Measurements from ENCODE around the gene HELZ2.

Gene HELZ2

DNA sequence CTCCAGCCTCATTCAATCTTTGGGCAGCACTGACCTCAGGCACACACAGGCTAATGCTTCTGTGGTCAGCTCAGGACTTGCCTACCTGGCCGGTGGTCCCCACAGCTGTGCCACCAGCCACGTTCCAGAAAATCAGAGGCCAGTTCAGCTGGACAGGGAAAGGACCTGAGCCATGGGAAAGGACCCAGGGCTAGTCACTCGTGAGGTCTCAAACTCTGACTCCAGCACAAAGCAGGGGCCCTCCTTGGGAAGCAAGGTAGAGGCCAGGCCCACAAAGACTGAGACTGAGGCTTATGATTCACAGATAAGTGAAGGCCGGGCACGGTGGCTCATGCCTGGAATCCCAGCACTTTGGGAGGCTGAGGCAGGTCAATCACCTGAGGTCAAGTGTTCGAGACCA is 22.4 kb upstream of the HELZ2 start:
- DNase-seq, result no peak

DNA sequence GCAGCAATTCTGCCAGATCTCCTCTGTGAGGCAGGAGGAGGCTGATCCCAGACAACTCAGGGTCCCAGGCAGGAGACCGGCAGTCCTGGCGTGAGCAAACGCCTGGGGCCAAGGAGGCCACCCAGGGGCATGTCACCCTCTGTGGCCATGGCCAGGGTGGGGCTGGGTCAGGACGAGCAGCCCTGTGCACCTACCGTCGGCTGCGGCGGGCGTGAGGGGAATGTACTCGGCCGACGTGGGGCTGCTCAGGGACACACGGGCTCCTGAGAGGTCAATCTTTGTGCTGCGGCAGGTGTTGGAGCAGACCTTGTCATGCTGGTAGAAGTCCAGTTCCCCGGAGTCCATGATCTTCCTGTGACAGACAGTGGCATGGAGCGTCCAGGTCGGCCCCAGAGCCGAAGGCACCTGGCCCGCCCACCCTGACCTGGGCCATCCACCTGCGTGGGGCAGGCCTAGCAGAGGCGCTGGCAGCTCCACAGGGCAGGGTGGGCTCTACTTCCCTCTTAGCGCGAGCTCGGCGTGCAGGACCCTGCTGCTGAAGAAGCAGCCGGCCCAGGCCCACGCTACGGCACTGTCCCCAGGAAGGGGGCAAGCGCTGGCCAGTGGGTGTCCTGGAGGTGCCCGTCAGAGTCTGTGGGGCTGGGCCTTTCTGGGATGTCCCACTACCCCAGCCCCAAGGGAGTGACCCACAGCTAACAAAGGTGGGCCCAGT is 21.5 kb upstream of the HELZ2 start:
- no peak for DNase-seq

DNA sequence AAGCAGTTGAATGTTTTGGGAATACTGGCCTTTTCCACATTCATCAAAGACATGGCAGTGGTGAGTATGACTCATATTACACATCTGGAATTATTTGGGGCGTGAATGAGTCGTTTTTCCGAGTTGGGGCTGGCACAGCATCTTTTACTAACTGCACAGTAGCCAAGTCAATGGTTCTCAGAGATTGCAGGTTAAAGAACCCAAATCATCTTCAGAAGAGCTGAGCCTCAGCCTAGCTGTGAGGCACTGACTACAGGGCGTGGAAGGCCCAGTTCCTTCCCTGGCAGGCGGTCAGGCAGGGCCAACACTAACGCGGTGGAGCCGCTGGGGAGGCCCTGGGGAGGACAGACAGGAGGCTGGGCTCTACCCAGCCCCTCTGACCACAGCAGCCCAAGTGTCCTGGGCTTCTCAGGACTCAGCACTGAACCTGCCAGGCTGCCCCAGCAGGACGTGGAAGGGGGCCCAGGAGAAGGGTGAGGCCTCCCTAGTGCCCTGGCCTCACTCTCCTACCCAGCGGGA is 20.1 kb upstream of the HELZ2 start:
- no peak for DNase-seq

DNA sequence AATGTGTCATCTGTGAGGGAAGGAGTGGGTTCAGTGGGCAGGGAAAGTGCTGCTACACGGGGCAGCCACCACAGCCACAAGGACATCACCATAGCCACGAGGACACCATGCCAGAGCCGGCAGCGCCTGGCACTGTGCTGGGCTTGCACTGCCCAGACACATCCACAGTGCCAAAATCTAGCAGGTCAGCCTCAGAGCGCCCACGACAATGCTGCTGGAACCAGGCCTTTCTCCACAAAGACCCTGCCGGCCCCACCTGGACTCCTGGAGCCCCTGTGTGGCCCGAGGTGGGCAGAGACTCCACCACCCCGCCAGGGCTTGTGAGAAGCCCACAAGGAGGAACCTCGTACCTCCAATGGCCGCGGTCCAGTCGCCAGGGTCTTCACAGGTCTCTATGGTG is 18.6 kb upstream of the HELZ2 start:
- DNase-seq, result no peak

DNA sequence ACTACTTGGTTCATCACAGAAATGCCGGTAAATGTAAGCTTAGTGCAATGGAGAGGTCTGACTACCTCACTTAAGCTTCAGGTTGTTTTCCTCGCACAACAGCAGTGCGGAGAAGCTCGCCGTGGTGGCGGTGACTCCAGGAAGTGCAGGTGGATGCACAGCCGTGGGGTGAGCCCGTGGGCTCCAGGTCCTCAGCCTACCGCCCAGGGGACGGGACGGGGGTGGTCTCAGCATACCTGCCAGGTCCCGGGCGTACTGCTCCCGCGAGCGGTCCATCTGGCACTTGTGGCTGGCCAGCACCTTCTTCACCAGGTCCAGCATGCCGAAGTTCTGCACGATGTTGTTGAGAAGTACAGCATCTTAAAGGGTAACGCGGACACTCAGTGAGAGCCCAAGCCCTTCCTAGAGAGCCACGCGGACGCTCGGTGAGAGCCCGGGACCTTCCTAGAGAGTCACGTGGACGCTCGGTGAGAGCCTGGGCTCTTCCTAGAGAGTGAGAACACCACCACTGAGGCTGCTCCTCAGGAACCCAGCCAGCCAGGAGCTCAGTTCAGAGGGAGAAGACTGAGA is 17.8 kb upstream of the HELZ2 start:
- no peak for DNase-seq

DNA sequence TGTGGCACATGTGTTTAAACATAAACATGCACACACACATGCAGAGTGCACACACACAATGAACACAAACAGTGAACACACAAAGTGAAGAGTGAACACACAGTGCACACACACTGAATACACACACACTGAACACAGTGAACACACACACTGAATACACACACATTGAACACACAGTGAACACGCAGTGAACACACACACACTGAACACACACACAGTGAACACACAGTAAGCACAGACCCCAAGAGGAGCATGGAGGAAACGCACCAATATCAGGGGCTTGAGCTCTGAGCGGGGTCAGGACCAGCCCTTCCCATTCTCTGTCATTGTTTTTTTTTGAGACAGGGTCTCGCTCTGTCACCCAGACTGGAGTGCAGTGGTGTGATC is 17.1 kb upstream of the HELZ2 start:
- no peak for DNase-seq

DNA sequence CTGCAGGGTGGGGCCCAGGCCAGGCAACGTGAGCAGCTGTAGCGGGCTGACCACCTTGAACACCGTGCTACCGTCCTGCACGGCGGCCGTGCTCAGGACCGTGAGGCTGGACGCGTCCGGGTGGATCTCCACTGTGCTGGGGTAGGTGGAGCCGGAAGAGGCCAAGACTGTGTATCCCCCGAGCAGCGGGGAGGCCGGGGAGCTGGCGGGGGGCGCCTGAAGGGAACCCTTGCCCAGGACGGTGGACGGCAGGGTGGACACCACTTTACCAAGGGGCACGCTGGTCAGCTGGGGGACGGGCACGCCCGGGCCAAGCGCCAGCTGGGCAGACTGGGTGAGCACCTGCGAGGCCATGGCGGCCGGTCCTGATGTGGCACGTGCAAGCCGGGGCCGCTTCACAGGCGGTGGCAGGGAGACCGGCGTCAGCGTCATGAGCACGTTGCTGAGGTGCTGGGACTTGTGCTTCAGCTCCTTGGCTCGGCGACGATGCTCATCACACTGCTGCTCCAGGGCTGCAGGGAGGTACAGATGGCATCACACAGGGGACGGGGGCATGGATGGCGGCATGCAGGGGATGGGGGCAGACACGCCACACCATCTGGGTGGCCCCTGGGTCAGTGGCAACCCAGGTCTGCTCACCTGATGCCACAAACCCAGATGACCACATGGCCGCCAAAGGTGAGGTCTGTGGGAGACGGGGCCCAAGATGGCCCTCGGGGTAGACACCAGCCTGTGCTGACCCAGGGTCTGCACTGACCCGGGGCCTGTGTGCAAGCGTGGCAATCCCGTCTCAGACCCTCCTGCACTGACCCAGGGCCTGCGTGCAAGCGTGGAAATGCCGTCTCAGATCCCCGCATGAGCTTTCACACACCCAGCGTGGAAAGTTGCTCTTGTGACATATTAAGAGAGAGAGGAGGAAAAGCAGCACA is 16.4 kb upstream of the HELZ2 start:
- DNase-seq, result no peak

DNA sequence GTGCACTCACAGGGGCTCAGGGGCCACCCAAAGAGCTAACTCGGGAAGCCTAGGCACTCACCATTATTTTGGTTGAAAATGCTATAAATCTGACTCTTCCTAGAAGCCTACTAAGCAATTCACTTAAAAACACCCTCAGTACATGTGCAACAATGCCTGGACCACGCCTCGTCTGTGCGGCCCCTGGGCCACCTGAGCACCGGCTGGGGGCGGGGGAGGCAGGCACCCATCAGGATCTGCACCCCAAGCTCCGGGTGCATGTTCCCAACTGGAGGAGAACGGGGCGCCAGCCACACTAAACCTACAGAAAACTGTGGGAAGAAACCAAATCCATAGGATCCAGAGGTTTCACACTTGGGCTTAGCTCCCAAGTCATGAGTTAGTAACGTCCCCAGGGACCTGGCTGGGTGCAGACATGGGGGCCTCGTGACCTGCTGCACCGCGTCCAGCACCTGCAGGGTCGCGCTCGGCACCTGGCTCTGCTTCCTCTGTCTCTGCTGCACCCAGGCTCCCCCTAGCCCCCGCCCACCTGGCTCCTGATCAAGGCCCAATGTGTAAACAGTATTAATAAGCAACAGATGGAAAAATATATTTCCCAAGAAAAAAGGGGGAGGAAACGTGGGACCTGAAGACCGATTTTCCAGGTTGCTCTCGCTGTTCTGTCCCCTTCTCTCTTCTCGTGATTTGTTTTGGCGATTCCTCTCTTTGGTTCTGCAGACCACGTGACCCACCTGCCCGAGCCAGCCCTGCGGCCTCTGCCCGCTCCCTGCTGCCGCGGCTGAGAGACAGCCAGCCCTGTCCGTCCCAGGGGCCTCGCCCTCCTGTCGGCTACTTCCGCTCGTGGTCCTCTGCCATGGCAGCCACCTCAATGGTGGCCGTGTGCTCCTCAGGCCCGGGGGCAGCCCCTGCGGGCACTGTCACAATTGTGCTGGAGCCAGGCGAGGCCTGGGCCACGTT is 15.5 kb upstream of the HELZ2 start:
- no peak for DNase-seq

DNA sequence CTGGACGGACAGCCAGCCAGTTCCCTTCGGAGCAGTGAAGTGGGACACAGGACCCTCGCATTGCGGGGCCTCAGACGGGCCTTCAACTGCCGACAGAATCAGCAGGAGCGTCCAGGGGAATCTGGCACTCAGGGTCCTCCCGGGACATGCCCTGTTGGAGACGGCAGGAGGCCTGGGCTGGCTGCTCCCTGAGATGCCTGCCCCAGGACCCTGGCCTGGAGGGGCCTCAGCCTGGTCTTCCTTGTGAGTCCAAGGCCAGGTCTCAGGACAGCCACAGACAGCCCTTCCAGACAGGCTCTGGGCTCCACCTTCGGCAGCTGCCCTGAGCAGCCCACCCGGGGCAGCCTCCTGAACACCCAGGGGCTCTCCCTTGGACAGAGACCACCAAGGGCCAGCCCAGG is 14.6 kb upstream of the HELZ2 start:
- DNase-seq, result no peak

DNA sequence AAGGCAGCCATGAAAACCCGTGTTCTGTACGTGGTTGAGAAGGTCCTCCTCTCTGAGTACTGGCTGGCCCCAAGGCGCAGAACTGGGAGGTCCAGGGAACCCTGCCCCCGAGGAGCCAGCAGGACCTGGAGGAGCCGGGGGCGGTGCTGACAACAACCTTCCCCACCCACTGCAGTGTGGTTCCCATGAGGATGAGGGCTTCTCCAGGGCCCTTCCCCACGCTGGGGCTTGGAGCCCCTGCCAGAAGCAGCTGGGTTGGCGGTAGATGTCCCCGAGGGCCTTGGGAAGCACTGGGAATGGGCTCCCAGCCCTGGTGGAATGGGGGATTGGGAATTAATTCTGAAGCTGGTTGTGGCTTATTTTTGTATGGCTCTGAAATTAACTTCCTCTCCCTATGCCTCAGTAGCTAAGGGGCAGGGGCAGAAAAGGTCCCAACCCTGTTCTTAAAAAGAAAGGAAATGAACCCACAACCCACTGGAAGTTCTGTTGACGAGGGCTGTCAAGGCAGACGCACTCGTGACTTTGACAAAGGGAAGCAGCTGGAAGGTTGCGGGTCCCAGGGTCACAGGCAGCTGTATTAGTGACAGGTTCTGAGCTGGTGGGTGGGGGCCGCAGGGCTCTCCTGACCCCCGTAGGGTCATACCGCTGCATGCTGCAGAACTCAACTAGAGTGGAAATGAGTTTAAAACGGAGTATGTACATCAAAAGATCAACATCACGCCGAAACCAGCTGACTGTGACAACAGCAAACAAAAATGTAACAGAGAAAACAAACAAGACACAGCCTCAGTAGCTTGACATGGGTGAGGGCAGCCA is 13.9 kb upstream of the HELZ2 start:
- DNase-seq, result no peak

DNA sequence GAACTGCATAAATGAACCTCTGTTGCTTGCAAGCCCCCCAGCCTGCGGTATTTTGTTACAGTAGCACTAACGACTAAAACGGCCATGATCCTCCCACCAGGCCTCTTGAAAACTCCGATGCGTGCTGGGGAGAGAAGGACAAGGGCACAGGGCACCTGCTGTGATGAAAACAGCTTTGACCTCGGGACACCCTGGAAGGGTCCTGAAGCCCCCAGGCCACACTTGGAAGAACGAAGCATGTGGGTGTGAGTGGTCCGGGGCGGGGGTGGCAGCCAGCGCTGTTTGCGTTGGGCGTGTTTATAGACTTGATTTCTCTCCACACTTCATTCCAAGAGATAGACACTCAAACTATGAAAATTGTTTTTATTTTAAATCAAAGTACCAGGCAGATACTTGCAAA is 13.2 kb upstream of the HELZ2 start:
- no peak for DNase-seq

DNA sequence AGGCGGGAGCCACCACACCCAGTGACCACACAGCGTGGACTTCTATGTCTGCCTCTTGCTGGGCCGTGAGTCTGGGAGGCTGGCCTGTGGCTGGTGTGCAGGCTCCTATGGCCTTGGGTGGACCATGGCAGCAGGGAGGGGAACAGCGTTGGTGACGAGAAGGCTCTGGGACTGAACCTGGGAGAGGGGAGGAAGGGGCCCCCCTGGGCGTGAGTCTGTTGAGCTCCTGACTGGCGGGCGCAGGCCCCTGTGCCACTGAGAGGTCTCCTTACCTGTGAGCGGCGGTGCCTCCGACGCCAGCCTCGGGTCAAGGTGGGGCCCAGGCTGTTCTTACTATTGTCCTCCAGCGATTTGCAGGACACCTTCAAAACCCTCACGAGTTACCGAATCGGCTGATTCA is 12.8 kb upstream of the HELZ2 start:
- no peak for DNase-seq

DNA sequence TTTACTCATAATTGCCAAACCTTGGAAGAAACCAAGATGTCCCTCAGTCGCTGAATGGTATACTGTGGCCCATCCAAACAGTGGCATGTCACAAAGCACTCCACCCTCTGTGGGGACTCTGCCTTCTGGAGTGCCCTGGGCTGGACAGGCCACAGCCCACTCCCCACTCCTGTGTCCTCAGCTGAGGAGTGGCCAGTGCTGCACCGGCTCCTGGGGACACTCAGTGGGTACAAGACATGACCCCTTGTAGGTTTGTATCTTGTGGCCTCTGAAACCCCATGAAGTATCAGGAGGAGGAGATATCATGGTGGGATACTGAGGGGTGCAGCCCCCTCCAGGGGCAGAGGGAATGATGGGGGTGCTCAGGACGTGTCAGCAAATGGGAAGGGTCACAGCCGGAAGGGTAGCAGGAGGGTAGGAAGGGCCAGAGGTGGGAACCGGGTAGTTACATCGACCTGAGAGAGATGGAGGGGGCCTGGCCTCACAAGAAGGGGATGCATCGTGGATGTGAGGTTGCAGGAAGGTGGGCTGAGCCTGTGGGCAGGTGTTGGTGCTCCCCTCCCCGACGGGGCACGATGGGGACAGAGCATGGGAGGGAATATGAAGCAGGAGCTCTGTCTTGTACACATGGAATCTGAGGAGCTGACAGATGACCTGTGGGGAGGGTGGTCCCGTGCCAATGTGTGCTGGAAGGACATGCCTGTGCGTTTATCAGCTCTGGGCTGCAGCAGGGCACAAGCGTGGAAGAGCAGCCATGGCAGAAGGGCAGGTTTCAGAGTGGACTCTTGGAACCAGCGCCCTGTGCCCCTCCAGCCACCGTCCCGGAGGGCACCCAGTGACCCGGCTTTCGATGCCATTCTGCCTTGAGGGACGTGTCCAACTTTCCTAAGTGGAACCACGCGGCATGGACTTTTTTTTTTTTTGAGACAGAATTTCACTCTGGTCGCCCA is 11.9 kb upstream of the HELZ2 start:
- no peak for DNase-seq

DNA sequence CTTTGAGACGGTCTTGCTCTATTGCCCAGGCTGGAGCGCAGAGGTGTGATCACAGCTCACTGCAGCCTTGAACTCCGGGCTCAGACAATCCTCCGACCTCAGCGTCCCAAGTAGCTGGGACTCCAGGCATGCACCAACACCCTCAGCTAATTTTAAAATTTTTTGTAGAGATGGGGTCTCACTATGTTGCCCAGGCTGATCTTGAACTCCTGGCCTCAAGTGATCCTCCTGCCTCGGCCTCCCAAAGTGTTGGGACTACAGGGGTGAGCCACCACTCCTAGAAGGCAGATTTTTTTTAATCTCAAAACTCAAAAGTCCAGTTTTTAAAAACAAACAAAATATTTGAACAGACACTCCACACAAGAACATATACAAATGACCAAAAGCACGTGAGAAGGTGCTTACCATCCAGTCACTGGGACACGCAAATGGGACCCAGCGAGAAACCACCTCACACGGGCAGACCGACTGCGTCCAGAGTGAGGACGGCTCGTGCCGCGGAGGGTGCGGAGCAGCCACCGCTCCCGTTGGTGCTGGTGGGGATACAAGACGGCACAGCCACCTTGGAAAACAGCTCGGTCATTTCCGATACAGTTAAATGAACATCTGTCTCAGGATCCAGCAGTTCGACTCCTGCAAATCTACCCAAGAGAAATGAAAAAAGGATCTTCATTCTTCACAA is 8.5 kb upstream of the HELZ2 start:
- DNase-seq, result no peak

DNA sequence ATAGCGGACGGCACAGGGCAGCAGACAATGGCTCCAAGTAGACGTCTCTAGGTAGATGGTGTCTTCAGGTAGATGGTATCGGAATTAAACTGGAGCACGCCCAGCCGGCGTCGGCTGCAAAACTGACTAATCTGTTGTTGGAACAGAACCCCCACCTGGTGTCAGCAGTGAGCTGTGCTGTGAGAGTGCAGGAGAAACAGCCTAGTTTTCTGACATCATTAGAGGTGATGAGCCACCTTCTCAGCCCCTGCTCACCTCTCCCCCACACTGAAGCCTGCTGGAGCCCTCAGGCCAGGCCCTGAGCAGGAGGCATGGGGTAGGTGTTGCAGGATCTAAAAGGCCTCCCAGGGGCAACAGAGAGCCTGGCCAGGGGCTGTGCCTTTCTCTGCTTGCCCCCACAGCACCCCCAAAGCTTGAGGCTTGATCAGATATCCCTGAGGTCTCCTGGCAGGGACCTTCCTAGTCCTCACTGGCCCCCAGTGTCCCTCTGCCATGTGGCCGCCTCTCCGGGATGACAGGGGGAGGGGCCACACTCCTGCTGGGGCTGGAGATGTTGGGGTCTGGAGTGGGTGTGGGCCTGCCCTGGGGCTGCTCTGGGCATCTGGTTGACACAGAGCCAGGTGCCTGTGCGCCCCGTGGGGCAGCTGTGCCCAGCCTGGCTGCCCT is 6.9 kb upstream of the HELZ2 start:
- peak; percentile 67 for DNase-seq

DNA sequence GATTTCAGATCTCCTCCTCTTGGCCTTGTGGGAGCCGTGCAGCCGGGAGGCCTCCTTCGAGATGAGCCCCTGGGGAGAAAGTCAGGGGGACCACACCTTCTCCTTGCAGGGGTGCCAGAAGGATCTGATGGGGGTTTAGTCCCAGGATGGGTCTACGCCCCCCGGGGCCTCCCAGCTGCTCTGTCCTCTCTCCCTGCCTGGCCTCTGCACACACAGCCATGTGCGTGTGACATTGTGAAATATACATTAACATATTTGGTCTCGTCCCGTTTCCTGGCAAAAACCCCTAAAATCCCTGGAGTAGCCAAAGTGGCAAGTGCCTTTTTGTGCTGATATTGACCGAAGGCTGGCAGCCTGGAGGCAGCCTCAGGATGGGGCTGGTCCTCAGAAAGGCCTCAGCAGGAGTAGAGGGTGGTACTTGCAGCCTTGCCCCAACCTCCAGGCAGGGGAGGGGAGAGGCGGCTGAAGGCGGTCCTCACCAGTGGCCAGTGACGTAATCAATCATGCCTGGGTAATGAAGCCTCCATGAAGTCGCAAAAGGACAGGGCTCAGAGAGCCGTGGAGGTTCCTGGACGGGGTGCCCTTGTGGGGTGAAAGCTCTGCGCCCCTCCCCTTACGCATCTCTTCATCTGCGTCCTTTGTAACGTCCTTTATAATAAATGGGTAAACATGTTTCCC is 5.1 kb upstream of the HELZ2 start:
- no peak for DNase-seq

DNA sequence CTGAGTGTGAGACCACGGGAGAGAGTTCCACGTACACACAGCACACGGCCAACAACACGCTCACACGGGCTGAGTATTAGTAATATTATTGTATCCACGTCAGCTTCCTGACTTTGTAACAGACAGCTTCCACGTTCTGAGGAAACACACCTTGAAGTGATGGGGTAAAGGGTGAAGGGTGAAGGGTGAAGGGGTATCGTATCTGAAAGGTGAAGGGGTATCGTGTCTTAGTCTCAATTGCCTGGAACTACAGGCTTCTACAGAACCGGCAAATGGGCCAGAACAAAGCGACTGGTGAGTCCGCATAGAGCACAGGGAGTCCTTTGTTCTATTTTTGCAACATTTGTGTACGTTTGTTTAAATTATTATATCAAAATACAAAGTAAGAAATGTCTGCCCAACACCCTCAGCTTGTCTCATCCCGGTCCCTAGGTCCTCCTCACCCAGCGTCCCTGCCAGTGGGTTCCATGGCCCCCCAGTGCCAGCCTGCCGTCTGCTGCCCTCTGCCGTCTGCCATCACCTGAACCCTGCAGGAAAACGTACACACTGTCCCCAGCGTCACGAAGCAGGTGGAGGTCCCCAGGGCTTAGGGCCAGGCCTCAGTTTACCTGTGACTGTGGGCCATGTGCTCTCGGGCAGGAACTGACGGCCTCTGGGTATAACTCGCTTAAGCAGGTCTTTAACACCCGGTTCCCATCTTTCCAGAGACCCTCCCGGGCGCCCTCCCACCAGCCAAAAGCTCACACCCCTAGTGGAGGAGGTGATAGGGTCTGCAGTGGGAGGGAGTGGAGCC is 4.4 kb upstream of the HELZ2 start:
- DNase-seq, result no peak

Measured in stimulated activated CD4-positive, alpha-beta T cell treated with anti-CD3 and anti-CD28 coated beads, Interleukin-12 subunit alpha, Interleukin-12 subunit beta, amount 100 ng/mL, for 4 hours (primary cell).